Stimulated activated CD4-positive, alpha-beta T cell treated with anti-CD3 and anti-CD28 coated beads, Interleukin-4, amount 100 ng/mL, for 48 hours (primary cell): ENCODE results near the gene PRDM2.
"Not testable (repeated sequence)": the region's sequence is repeated elsewhere in the genome, so short reads cannot be mapped to it uniquely, and the experiment has no call there.

Source experiments
- DNase-seq, 2 donors: peaks; one replicate each; pipeline ENCODE4 v3.0.0-alpha.2; 2020; ENCODE audit warnings: low read depth in 2 of 2

The PRDM2 gene

GRCh38 chr1:13697738-13698137 is 2.2 kb upstream of the PRDM2 start:
- DNase-seq, result no peak

GRCh38 chr1:13699510-13699909 is 478 bp upstream of the PRDM2 start:
- DNase-seq, result no peak

- peak; percentile 25 to 32 for DNase-seq
Measured at GRCh38 chr1:13700521-13701270, 708 bp downstream of the PRDM2 start.

- DNase-seq, result no peak
Measured at GRCh38 chr1:13701271-13701640, 1.3 kb downstream of the PRDM2 start.

GRCh38 chr1:13702425-13703127 is 2.6 kb downstream of the PRDM2 start:
- DNase-seq, result peak; percentile 8 to 46

GRCh38 chr1:13703128-13703513 is 3.1 kb downstream of the PRDM2 start:
- DNase-seq, result no peak

GRCh38 chr1:13703558-13704490 is 3.8 kb downstream of the PRDM2 start:
- no peak for DNase-seq

GRCh38 chr1:13706046-13706445 is 6.1 kb downstream of the PRDM2 start:
- DNase-seq, result no peak

- no peak for DNase-seq
Measured at GRCh38 chr1:13707164-13707563, 7.2 kb downstream of the PRDM2 start.

- no peak for DNase-seq
Measured at GRCh38 chr1:13708380-13708982, 8.5 kb downstream of the PRDM2 start.

- no peak for DNase-seq
Measured at GRCh38 chr1:13710086-13710485, 10.1 kb downstream of the PRDM2 start.

GRCh38 chr1:13714851-13715250 is 14.9 kb downstream of the PRDM2 start:
- DNase-seq, result no peak

- not testable (repeated sequence) for DNase-seq
Measured at GRCh38 chr1:13715616-13716287, 15.8 kb downstream of the PRDM2 start.

- no peak for DNase-seq
Measured at GRCh38 chr1:13722808-13723360, 22.9 kb downstream of the PRDM2 start.

- no peak for DNase-seq
Measured at GRCh38 chr1:13723810-13724209, 23.8 kb downstream of the PRDM2 start.

- DNase-seq, result peak in 1 of 2 donors; percentile 36
Measured at GRCh38 chr1:13725714-13726175, 25.8 kb downstream of the PRDM2 start.

GRCh38 chr1:13728091-13728715 is 28.2 kb downstream of the PRDM2 start:
- DNase-seq, result no peak

GRCh38 chr1:13730291-13730690 is 30.3 kb downstream of the PRDM2 start:
- DNase-seq, result no peak

- DNase-seq, result peak; percentile 59 to 72
Measured at GRCh38 chr1:13730751-13731482, 30.9 kb downstream of the PRDM2 start.

- DNase-seq, result no peak
Measured at GRCh38 chr1:13731897-13732296, 31.9 kb downstream of the PRDM2 start.
